Mesendoderm (in vitro differentiated cells): ENCODE results near the gene HEG1.
A peak's percentile ranks its signal among the peaks of the same experiment; 100 is the strongest.

Source experiments
- DNase-seq: peaks from one replicate; pipeline ENCODE4 v3.0.0; 2013
- H2AK5ac ChIP-seq: 2 replicates; pipeline ENCODE4 v1.6.1; 2013; ENCODE audit warnings: low read length, inconsistent platforms
- H2BK120ac ChIP-seq: 2 replicates; pipeline ENCODE4 v1.6.1; 2013; ENCODE audit warnings: low read depth, mild to moderate bottlenecking, low read length, moderate library complexity, mixed read lengths
- H2BK15ac ChIP-seq: replicated peaks from 2 replicates; pipeline ENCODE4 v1.6.1; 2013; ENCODE audit warnings: low read depth, mild to moderate bottlenecking, moderate library complexity
- H2BK5ac ChIP-seq: 2 replicates; pipeline ENCODE4 v1.6.1; 2013; ENCODE audit warnings: low read length, inconsistent platforms
- H3K18ac ChIP-seq: 2 replicates; pipeline ENCODE4 v1.6.1; 2013; ENCODE audit warnings: mild to moderate bottlenecking, low read length, mixed read lengths
- H3K23ac ChIP-seq: one replicate; pipeline ENCODE4 v1.6.1; 2013; ENCODE audit warnings: low read length
- H3K27ac ChIP-seq: 2 replicates; pipeline ENCODE4 v1.5.1; 2013; ENCODE audit warnings: low read depth, mild to moderate bottlenecking, inconsistent platforms, low read length, moderate library complexity
- H3K27me3 ChIP-seq: 2 replicates; pipeline ENCODE4 v1.6.1; 2013; ENCODE audit warnings: low read length, control low read depth, mild to moderate bottlenecking, inconsistent platforms; ENCODE audit not compliant: insufficient read depth, poor library complexity
- H3K36me3 ChIP-seq: 2 replicates; pipeline ENCODE4 v1.6.1; 2013; ENCODE audit warnings: low read length, inconsistent platforms; ENCODE audit not compliant: control insufficient read depth, insufficient read depth
- H3K4ac ChIP-seq: one replicate; pipeline ENCODE4 v1.6.1; 2013; ENCODE audit warnings: low read depth, mild to moderate bottlenecking, low read length, moderate library complexity
- H3K4me1 ChIP-seq: 2 replicates; pipeline ENCODE4 v1.6.1; 2013; ENCODE audit warnings: low read depth, low read length, inconsistent platforms; ENCODE audit not compliant: control insufficient read depth
- H3K4me2 ChIP-seq: 2 replicates; pipeline ENCODE4 v1.6.1; 2013; ENCODE audit warnings: low read length
- H3K4me3 ChIP-seq: 2 replicates; pipeline ENCODE4 v1.5.1; 2013; ENCODE audit warnings: mild to moderate bottlenecking, low read length
- H3K56ac ChIP-seq: one replicate; pipeline ENCODE4 v1.6.1; 2013; ENCODE audit warnings: low read length
- H3K79me1 ChIP-seq: 2 replicates; pipeline ENCODE4 v1.6.1; 2013; ENCODE audit warnings: low read length, inconsistent platforms
- H3K79me2 ChIP-seq: 2 replicates; pipeline ENCODE4 v1.6.1; 2013; ENCODE audit warnings: mild to moderate bottlenecking, low read length; ENCODE audit not compliant: control insufficient read depth, insufficient read depth
- H3K9ac ChIP-seq: 2 replicates; pipeline ENCODE4 v1.6.1; 2013; ENCODE audit warnings: low read length, inconsistent platforms
- H4K5ac ChIP-seq: one replicate; pipeline ENCODE4 v1.6.1; 2013; ENCODE audit warnings: low read length
- H4K8ac ChIP-seq: one replicate; pipeline ENCODE4 v1.6.1; 2013; ENCODE audit warnings: low read depth, mild to moderate bottlenecking, control low read depth, low read length, moderate library complexity
- WGBS: extraction: QIAGEN DNeasy Blood & Tissue Kit; methylation state at CpG from one replicate; pipeline ENCODE4 v1.1.7; 2013; ENCODE audit warnings: low lambda C conversion rate, missing lambda C conversion rate; ENCODE audit not compliant: insufficient coverage; ENCODE audit errors: extremely low coverage; 5-methylcytosine and 5-hydroxymethylcytosine counted together

HEG1 gene

GRCh38 chr3:125059488-125060245 is 3.9 kb upstream of the HEG1 start:
- Histone ChIP-seq H3K27ac (no peak overlapping the region), H3K9ac (no peak overlapping the region), H3K36me3 (no peaks in the 10 kb centered on the region), H3K4me2 (no peak overlapping the region), H2BK5ac (no peak overlapping the region), H4K8ac (no peak overlapping the region), H4K5ac (no peak overlapping the region), H3K4me3 (no peak overlapping the region), H3K4me1 (peaks cover 16% of the 10 kb centered on the region), H3K79me2 (peaks cover 8% of the 10 kb centered on the region), H3K27me3 (no peaks in the 10 kb centered on the region), H3K18ac (no peak overlapping the region), H3K79me1 (peaks cover 2% of the 10 kb centered on the region), H2AK5ac (no peak overlapping the region), H3K23ac (no peak overlapping the region), H3K56ac (no peak overlapping the region), H2BK120ac (no peak overlapping the region), H2BK15ac (no peak overlapping the region), H3K4ac (no peak overlapping the region)
- DNase-seq, result peak; percentile 60
- no CpG with 5 or more reads among the region's 7 CpGs for WGBS

GRCh38 chr3:125058959-125059358 is 3.2 kb upstream of the HEG1 start:
- no peaks in the 10 kb centered on the region for H3K36me3 ChIP-seq
- H3K4me2 ChIP-seq, result no peak overlapping the region
- no peak overlapping the region for H3K56ac ChIP-seq
- H3K9ac ChIP-seq, result no peak overlapping the region
- H3K27ac ChIP-seq, result no peak overlapping the region
- WGBS, result no CpG with 5 or more reads among the region's 3 CpGs
- H2BK15ac ChIP-seq, result peak overlapping the region; percentile 48
- peak overlapping the region; percentile 8 for H3K18ac ChIP-seq
- peaks cover 20% of the 10 kb centered on the region for H3K4me1 ChIP-seq
- no peak overlapping the region for H4K8ac ChIP-seq
- peaks cover 14% of the 10 kb centered on the region for H3K79me2 ChIP-seq
- no peak overlapping the region for H3K23ac ChIP-seq
- peaks cover 2% of the 10 kb centered on the region for H3K79me1 ChIP-seq
- peak; percentile 69 for DNase-seq
- no peak overlapping the region for H3K4ac ChIP-seq
- no peak overlapping the region for H4K5ac ChIP-seq
- H3K4me3 ChIP-seq, result no peak overlapping the region
- H3K27me3 ChIP-seq, result no peaks in the 10 kb centered on the region
- no peak overlapping the region for H2AK5ac ChIP-seq
- no peak overlapping the region for H2BK5ac ChIP-seq
- H2BK120ac ChIP-seq, result no peak overlapping the region

GRCh38 chr3:125058529-125058928 is 2.7 kb upstream of the HEG1 start:
- no peak overlapping the region for H3K27ac ChIP-seq
- peaks cover 2% of the 10 kb centered on the region for H3K79me1 ChIP-seq
- peak overlapping the region; percentile 48 for H2BK15ac ChIP-seq
- peaks cover 18% of the 10 kb centered on the region for H3K79me2 ChIP-seq
- peaks cover 22% of the 10 kb centered on the region for H3K4me1 ChIP-seq
- no peak overlapping the region for H3K56ac ChIP-seq
- no CpG with 5 or more reads among the region's 3 CpGs for WGBS
- no peaks in the 10 kb centered on the region for H3K27me3 ChIP-seq
- H3K36me3 ChIP-seq, result no peaks in the 10 kb centered on the region
- H2AK5ac ChIP-seq, result no peak overlapping the region
- no peak overlapping the region for H3K23ac ChIP-seq
- no peak overlapping the region for H4K8ac ChIP-seq
- H3K9ac ChIP-seq, result no peak overlapping the region
- H3K18ac ChIP-seq, result peak overlapping the region; percentile 8
- no peak overlapping the region for H3K4me3 ChIP-seq
- H3K4me2 ChIP-seq, result no peak overlapping the region
- no peak overlapping the region for H2BK120ac ChIP-seq
- no peak overlapping the region for H3K4ac ChIP-seq
- H2BK5ac ChIP-seq, result no peak overlapping the region
- H4K5ac ChIP-seq, result no peak overlapping the region
- DNase-seq, result no peak

GRCh38 chr3:125057186-125057850 is 1.5 kb upstream of the HEG1 start:
- Histone ChIP-seq H2BK120ac (no peak overlapping the region), H3K56ac (peak overlapping the region; percentile 49), H3K23ac (no peak overlapping the region), H3K9ac (no peak overlapping the region), H3K4me2 (no peak overlapping the region), H3K4ac (peak overlapping the region; percentile 62), H4K5ac (no peak overlapping the region), H3K79me2 (peaks cover 30% of the 10 kb centered on the region), H3K27me3 (no peaks in the 10 kb centered on the region), H2AK5ac (no peak overlapping the region), H3K4me3 (no peak overlapping the region), H2BK15ac (no peak overlapping the region), H2BK5ac (no peak overlapping the region), H3K18ac (no peak overlapping the region), H3K4me1 (peaks cover 33% of the 10 kb centered on the region), H3K79me1 (peaks cover 10% of the 10 kb centered on the region), H3K36me3 (peaks cover 1% of the 10 kb centered on the region), H3K27ac (no peak overlapping the region), H4K8ac (no peak overlapping the region)
- no CpG with 5 or more reads among the region's 3 CpGs for WGBS
- DNase-seq, result no peak

GRCh38 chr3:125055331-125055912 is 375 bp downstream of the HEG1 start:
- Histone ChIP-seq H3K4ac (peak overlapping the region; percentile 78), H3K9ac (peak overlapping the region; percentile 87), H2AK5ac (no peak overlapping the region), H2BK5ac (peak overlapping the region; percentile 47), H3K4me1 (peaks cover 47% of the 10 kb centered on the region), H3K18ac (peak overlapping the region; percentile 69), H2BK120ac (peak overlapping the region; percentile 9), H3K56ac (peak overlapping the region; percentile 92), H3K79me1 (peaks cover 16% of the 10 kb centered on the region), H3K79me2 (peaks cover 48% of the 10 kb centered on the region), H3K36me3 (peaks cover 3% of the 10 kb centered on the region), H4K8ac (no peak overlapping the region), H4K5ac (no peak overlapping the region), H3K4me3 (peak overlapping the region; percentile 42), H3K4me2 (peak overlapping the region; percentile 90), H2BK15ac (peak overlapping the region; percentile 21), H3K27ac (peak overlapping the region; percentile 82), H3K27me3 (no peaks in the 10 kb centered on the region), H3K23ac (no peak overlapping the region)
- DNase-seq, result no peak
- WGBS, result no CpG with 5 or more reads among the region's 78 CpGs
